Stimulated activated CD8-positive, alpha-beta memory T cell treated with anti-CD3 and anti-CD28 coated beads, Interleukin-7, amount 100 ng/mL, for 48 hours (primary cell): ENCODE data around the gene FGD5.

Experiments
- DNase-seq, 2 donors: peaks; one replicate each; pipeline ENCODE4 v3.0.0-alpha.2; 2020; ENCODE audit warnings: low read depth in 1 of 2; ENCODE audit errors: extremely low read depth in 1 of 2

Gene FGD5, protein sequence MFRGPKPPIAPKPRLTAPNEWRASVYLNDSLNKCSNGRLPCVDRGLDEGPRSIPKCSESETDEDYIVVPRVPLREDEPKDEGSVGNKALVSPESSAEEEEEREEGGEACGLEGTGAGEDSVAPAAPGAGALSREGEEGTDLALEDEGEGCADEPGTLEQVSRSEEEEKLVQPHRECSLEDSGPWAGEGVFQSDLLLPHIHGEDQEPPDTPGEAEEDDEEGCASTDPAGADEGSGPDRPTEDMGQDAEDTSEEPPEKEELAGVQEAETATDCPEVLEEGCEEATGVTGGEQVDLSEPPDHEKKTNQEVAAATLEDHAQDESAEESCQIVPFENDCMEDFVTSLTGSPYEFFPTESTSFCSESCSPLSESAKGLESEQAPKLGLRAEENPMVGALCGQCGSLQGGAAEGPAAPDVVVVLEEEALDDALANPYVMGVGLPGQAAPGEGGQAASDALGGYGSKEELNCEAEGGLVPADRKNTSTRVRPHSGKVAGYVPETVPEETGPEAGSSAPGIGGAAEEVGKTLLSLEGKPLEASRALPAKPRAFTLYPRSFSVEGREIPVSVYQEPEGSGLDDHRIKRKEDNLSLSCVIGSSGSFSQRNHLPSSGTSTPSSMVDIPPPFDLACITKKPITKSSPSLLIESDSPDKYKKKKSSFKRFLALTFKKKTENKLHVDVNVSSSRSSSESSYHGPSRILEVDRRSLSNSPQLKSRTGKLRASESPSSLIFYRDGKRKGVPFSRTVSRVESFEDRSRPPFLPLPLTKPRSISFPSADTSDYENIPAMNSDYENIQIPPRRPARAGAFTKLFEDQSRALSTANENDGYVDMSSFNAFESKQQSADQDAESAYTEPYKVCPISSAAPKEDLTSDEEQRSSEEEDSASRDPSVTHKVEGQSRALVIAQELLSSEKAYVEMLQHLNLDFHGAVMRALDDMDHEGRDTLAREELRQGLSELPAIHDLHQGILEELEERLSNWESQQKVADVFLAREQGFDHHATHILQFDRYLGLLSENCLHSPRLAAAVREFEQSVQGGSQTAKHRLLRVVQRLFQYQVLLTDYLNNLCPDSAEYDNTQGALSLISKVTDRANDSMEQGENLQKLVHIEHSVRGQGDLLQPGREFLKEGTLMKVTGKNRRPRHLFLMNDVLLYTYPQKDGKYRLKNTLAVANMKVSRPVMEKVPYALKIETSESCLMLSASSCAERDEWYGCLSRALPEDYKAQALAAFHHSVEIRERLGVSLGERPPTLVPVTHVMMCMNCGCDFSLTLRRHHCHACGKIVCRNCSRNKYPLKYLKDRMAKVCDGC (N-terminal part only)

GRCh38 chr3:14818804-14819500 lies at the start of gene FGD5:
Gene FGD5 (plus strand): TSS chr3:14818962. CDS start chr3:14819072, 110 bp downstream.
- no peak for DNase-seq

- no peak for DNase-seq
Observed at GRCh38 chr3:14769544-14770325, 49.0 kb upstream of the FGD5 start.

DNA sequence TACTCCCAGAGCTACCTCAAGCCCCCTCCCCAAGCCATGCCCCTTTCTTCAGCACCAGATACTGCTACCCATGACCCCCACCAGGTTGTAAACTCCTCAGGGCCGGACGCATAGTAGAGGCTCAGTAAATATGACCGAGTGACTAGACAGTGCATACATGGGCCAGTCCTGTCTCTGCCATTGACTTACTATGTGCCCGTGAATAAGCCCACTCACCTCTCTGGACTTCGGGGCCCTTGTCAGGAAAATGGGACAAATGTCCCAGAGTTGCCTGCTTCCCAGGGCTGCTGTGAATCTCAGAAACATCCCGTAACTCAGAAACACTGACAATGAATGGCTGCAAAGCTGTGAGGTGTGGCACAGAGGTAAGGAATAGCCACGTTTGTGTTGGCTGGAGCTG lies 48.2 kb upstream of the FGD5 start:
- no peak for DNase-seq

DNA sequence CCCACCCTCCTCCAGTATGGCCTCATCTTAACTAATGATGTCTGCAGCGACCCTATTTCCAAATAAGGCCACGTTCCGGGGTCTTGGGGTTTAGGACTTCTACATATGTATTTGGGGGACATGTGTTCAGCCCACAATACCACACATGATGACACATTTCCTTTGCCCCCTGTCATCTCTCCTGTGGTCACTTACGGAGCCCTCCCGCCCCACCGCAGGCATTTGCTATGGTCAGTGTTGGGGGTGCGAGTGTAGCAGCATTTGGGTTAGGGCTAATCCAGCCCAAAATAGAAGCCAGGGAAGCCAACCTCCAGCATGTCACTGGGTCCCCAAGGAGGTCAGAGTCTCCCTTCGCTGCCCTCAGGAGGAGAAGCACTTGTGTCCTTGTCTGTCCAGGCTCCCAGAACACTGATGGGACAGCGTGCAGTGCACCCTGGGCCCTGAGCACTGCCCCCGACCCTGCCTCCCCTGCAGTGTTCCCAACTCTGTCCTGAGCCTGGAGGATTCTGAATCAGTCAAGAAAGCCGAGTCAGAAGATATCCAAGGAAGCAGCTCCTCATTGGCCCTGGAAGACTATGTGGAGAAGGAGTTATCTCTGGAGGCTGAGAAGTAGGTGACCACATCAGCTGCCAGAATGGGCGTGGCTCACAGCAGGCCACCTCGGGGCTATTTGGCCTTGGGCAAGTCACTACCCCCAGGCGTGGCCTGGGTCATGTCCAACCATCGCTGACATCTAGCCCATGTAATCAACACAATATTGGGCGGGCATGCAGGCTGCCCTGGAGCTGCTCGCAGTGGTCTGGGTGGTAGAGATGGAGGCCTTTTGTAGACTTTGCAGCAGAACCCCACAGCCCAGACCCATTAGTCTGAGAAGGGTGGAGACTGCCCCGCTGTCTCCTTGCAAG lies 46.9 kb upstream of the FGD5 start:
- DNase-seq: no peak

DNA sequence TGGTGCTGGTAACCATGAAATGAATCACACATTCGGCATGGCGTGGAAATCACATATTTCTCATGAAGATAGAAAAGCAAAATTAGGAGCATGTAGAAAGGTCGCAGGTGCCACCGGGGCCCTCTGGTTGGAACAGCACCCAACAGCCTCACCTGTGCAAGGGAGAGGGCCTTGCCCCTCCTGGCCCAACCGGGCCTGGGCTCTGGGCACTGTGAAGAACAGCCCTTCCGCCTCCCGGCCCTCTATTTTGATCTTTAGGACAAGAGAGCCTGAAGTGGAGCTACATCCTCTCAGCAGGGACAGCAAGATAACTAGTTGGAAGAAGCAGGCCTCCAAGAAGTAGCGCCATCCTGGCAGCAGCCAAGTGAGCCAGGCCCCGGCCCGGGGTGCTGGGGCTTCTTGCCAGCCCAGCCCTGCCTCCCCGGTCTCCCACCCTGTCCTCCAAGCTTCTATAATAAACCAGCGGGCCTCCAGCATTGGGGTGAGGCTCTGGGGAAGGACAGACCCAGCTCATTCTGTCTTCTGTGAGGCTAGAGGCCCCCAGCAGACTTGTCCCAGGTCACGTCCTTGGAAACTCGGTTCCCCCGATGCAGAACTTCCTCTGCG lies 46.1 kb upstream of the FGD5 start:
- no peak for DNase-seq

DNA sequence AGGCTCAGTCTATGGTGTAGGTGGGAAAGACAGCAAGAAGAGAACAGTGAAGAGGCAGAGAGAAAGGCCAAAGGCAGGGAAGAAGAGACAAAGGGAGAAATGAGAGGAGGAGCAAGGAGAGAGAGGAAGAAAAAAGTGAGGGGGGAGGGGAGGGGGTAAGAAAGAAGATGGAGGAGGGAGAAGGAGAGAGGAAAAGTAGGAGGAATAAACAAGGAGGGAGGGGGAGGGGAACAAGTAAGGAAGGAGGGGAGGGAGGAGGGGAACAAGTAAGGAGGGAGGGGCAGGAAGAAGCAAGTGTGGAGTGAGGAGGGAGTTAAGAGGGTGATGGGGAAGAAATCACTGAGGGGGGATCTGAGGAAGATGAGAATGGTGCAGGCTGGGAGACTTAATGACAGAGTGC lies 45.5 kb upstream of the FGD5 start:
- no peak for DNase-seq

DNA sequence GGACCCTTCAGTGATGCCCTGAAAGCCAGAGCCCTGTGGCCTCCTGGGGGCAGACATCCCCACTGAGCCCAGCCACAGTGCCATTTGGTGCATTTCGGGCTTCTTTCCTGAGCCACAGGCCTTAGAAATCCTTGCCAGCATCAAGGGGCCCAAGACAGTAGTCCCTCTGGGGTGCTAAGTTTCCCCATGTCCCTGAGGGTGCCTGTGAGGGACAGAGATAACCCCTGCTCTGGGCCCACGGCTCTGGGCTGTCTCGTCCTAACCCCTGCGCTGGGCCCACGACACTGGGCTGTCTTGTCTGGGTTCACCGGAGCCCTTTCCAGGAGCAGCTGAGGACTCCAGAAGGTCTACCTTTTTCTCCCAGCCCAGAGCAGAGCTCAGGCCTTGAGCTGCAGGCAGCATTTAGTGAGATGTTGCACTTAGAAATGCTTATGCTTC lies 45.1 kb upstream of the FGD5 start:
- DNase-seq: no peak

DNA sequence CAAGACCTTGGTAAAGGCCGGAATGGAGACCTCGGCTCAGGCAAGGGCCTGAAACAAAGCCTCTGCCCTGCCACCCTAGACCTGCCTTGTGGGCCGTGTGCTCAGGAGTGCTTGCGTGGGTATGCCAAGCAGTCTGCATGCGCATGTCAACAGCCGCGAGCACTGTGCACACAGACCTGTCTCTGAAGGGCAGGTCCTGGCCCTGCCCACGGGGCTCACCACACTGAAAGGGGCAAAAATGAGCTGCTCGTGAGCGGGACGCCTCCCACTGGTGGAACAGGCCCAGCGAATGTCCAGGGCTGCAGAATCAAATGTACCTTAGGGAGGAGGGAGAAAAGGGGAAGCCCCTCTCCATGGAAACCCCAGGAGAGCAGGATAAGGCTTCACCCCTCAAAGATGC lies 44.3 kb upstream of the FGD5 start:
- DNase-seq: no peak

DNA sequence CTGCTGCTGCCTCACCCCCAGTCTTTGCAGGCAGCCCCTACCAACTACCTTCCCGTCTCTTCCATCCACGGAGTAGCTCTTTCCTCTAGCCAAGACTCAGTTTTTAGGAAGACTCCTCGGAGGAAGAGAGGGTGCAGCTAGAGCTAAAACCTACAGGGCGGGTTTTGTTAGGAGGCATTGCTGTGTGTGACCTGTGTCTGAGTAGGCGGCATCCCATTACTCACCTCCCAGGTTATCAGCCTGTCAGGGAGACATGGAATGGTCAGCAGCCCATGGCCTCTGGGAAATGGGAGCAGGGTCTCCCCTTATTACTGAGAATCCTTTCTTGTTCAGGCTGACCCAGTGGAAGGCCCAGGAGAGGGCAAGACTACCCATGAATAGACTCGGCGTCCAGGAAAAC lies 43.8 kb upstream of the FGD5 start:
- no peak for DNase-seq

DNA sequence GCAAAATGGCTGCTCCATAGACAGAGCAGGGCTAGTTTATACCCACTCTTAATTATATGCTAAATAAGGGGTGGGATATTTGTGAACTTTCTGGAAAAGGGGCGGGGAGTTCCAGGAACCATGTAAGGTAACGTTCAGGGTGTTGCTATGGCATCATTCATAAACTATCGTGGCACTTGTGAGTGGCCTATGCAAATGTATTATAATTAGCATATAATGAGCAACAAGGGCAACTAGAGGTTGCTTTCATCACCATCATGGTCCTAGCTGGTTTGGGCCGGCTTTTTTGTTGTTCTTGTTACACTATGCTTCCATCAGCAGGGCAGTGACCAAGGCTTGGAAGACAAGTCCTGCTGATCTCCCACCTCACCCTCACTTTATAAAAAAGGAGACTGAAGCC lies 43.2 kb upstream of the FGD5 start:
- DNase-seq: no peak

DNA sequence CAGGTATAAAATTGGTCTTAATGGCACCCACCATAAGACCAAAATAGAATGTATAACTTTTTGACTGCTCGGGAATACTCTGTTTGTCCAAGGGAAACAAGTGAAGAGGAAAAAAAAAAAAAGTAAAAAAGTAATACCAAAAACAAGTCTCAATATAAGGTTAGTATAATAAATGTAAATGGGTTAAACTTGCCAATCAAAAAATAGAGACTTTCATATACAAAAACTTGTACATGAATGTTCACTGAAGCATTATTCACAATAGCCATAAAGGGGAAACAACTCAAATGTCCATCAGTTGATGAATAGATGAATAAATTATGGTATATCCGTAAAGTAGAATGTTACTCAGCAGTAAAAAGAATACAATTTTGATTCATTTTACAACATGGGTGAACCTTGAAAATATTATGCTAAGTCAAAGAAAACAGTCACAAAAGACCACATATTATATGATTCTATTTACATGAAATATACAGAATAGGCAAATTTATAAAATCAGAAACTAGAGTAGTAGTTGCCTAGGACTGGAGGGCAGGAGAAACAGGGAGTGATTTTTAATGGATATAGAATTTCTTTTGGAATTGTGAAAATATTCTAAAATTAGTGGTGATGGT lies 39.6 kb upstream of the FGD5 start:
- no peak for DNase-seq

GRCh38 chr3:14780927-14781507 lies 37.7 kb upstream of the FGD5 start:
- DNase-seq: no peak

GRCh38 chr3:14783480-14784086 lies 35.2 kb upstream of the FGD5 start:
- DNase-seq: no peak

DNA sequence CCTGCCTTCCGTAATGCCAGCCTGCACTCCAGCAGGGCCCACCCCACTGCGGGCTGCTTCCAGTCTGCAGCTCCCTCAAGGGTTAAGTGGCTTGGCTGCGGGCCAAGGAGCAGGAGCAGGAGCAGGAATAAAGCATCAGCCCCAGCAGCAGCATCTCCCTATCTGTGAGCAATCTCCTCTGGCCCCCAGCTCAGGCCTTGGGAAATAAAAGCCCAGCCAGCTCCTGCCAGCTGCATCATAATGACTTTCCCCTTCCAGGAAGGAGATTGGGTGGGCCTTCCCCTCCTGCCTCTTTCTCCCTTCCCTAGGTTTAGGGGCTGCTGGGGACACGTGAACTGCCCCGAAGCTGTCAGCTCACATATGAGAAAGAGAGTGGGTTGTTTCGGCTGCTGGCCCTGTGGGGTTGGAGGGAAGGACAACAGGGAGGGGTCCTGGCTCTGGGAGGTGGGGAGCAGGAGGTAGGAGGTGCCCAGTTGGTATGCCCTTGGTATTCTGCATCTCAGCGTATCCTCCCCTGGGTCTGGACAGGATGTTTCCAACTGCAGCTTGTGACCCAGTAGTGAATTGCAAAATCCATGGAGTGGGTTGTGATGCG lies 34.6 kb upstream of the FGD5 start:
- no peak for DNase-seq

DNA sequence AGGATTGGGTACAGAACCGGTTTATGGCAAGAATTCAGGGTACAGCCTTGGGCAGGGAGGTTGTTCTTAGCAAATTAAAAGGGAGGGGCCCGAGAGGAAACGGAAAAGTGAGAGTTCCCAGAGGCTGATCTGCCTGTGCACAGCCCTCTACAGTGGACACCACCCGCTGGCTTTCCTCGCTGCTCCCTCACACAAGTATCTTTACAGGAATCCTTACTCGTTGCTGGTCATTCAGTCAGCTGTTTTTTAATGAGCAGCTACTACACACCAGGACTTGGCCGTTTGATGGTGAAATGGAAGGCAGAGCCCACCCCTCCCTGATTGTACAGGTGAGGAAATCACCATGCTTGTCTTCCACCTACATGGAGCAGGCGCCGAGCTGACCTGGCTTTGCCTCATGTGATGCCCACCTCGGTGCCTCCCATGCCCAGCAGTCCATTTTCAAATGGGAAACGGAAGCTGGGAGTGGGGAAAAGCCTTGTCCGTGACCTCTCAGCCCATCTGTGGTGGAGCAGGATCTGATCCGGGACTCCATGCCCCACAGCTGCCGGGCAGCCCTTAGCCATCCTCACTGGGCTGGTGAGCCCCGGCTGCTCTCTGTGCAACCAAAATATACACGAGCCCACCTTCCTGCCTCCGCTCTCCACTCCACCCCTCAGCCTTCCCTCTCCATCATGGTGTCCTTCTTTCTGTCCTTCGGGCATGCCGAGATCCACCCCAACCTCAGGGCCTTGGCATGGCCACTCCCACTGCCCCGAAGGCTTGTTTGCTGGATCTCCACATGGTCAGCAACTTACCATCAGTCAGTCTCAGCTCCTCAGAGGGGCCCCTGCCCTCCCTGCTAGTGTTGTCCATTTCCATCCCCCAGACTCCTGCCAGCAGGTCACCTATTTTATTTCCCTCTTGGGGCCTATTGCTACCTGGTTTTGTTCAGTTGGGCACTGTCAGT lies 33.3 kb upstream of the FGD5 start:
- no peak for DNase-seq

GRCh38 chr3:14786369-14786768 lies 32.4 kb upstream of the FGD5 start:
- DNase-seq: no peak
